Amygdala (tissue), 56 donors: ENCODE results near the gene ACP5.
A peak's percentile ranks its signal among the peaks of the same experiment; 100 is the strongest.

ENCODE experiments used
- DNase-seq, 56 donors: peaks; one replicate each; lab custom pipeline; 2025; lab: John Stamatoyannopoulos, UW

ACP5 gene

GRCh38 chr19:11550265-11550664 lies 27.2 kb downstream of the ACP5 start:
- DNase-seq, result no peak

- no peak for DNase-seq
These were observed 28.0 kb downstream of the ACP5 start for GRCh38 chr19:11549386-11549953.

- DNase-seq, result no peak
These were observed 29.3 kb downstream of the ACP5 start for GRCh38 chr19:11547929-11548700.

- no peak for DNase-seq
These were observed 36.2 kb downstream of the ACP5 start for GRCh38 chr19:11541238-11541637.

- no peak for DNase-seq
These were observed 36.8 kb downstream of the ACP5 start for GRCh38 chr19:11540645-11541044.

- peak in 1 of 56 donors; percentile 27 for DNase-seq
These were observed 37.7 kb downstream of the ACP5 start for GRCh38 chr19:11539495-11540365.

- DNase-seq, result no peak
These were observed 39.0 kb downstream of the ACP5 start, which contains the start of gene CNN1 for GRCh38 chr19:11538232-11539036. CNN1 (plus strand) TSS chr19:11538851; CDS start chr19:11538928, 77 bp downstream.

- DNase-seq, result peak in 55 of 56 donors; percentile 29 to 92 (median 69)
These were observed 41.5 kb downstream of the ACP5 start for GRCh38 chr19:11535792-11536595.

GRCh38 chr19:11534948-11535347 lies 42.5 kb downstream of the ACP5 start:
- DNase-seq, result no peak

GRCh38 chr19:11534538-11534937 lies 42.9 kb downstream of the ACP5 start:
- DNase-seq, result no peak

GRCh38 chr19:11530432-11530831 lies 47.0 kb downstream of the ACP5 start:
- peak; percentile 5 to 95 (median 82) for DNase-seq

- peak; percentile 66 to 98 (median 93) for DNase-seq
These were observed 48.7 kb downstream of the ACP5 start, which contains the start of gene ECSIT for GRCh38 chr19:11528551-11529341. ECSIT (minus strand) TSS chr19:11529134; CDS start chr19:11519170, 9,964 bp downstream.
